ENCODE results near the gene SLC25A21. TPM values are rescaled to one million over a fixed set of nuclear protein-coding genes. Genes with fewer than 3 reads are reported as not detected.

The SLC25A21 gene
- total RNA-seq, 1 donor from 2014 or later = not detected

- POLR2A ChIA-PET = no interaction called here
- intact Hi-C loops (cut with micrococcal nuclease) = loop anchor here (5.0 kb wide), 4 partner anchors 71 to 939 kb away; partner anchors contain the start of genes FOXA1, NKX2-1 and TTC6
- H3K4me3 Mint-ChIP-seq = no peak overlapping the region
Measured at GRCh38 chr14:36658123-36659009, 514.0 kb downstream of the SLC25A21 start.

GRCh38 chr14:36657399-36658122, 514.8 kb downstream of the SLC25A21 start:
- CTCF ChIA-PET = no interaction called here
- no peak for TF ChIP-seq CTCF (IDR thresholded peaks at IDR 0.05)
- ATAC-seq (ENCODE audit: low read depth) (no peak), DNase-seq (no peak)
- Mint-ChIP-seq H3K4me3 (no peak overlapping the region), H3K27me3 (peaks cover 81% of the 10 kb centered on the region), H3K4me1 (peaks cover 28% of the 10 kb centered on the region), H3K9me3 (no peaks in the 10 kb centered on the region), H3K27ac (no peak overlapping the region), H3K36me3 (ENCODE audit: low read depth) (no peaks in the 10 kb centered on the region)
- POLR2A ChIA-PET = no interaction called here
- intact Hi-C loops (cut with micrococcal nuclease) = loop anchor here (5.0 kb wide), 4 partner anchors 70 to 940 kb away; partner anchors contain the start of genes FOXA1, NKX2-1 and TTC6

More at GRCh38 chr14:36658123-36659009, 514.0 kb downstream of the SLC25A21 start:
- CTCF ChIA-PET = no interaction called here
- no peak for ATAC-seq (ENCODE audit: low read depth)
- DNase-seq = no peak
- Mint-ChIP-seq H3K36me3 (ENCODE audit: low read depth) (no peaks in the 10 kb centered on the region), H3K9me3 (no peaks in the 10 kb centered on the region), H3K27ac (no peak overlapping the region), H3K4me1 (peaks cover 33% of the 10 kb centered on the region), H3K27me3 (peaks cover 80% of the 10 kb centered on the region)
- no peak for TF ChIP-seq CTCF (IDR thresholded peaks at IDR 0.05)

GRCh38 chr14:36656687-36657398, 515.6 kb downstream of the SLC25A21 start:
- Mint-ChIP-seq H3K36me3 (ENCODE audit: low read depth) (no peaks in the 10 kb centered on the region), H3K27ac (no peak overlapping the region), H3K4me3 (no peak overlapping the region), H3K4me1 (peaks cover 23% of the 10 kb centered on the region), H3K27me3 (peaks cover 76% of the 10 kb centered on the region), H3K9me3 (no peaks in the 10 kb centered on the region)
- ChIA-PET CTCF (no interaction called here), POLR2A (no interaction called here)
- intact Hi-C loops (cut with micrococcal nuclease) = loop anchor here (5.0 kb wide), 4 partner anchors 70 to 940 kb away; partner anchors contain the start of genes FOXA1, NKX2-1 and TTC6
- ATAC-seq (ENCODE audit: low read depth) (no peak), DNase-seq (no peak)
- TF ChIP-seq CTCF (IDR thresholded peaks at IDR 0.05) = no peak

GRCh38 chr14:36655963-36656686, 516.3 kb downstream of the SLC25A21 start:
- Mint-ChIP-seq H3K9me3 (no peaks in the 10 kb centered on the region), H3K27ac (no peak overlapping the region), H3K36me3 (ENCODE audit: low read depth) (no peaks in the 10 kb centered on the region), H3K4me1 (peaks cover 16% of the 10 kb centered on the region), H3K27me3 (peaks cover 72% of the 10 kb centered on the region), H3K4me3 (no peak overlapping the region)
- POLR2A ChIA-PET = no interaction called here
- DNase-seq = no peak
- CTCF ChIA-PET = no interaction called here
- intact Hi-C loops (cut with micrococcal nuclease) = loop anchor here (5.0 kb wide), 4 partner anchors 69 to 941 kb away; partner anchors contain the start of genes FOXA1, NKX2-1 and TTC6
- TF ChIP-seq CTCF (IDR thresholded peaks at IDR 0.05) = no peak
- ATAC-seq (ENCODE audit: low read depth) = no peak

Data from activated B cell treated with CpG ODN at 0.5 μM for 24 hours (primary cell).